H1 (cell line): ENCODE data around the gene GSG1L. TPM values are rescaled to one million over a fixed set of nuclear protein-coding genes. Genes with fewer than 3 reads are reported as not detected.

Source experiments
- CTCF ChIA-PET: fragments of 300-600 bp; sonication (Branson Sonifier 250); formaldehyde crosslinking; loops from one replicate; lab custom pipeline; 2021; ENCODE audit not compliant: partially characterized antibody; lab: Charles Lee
- POLR2A ChIA-PET: fragments of 300-600 bp; sonication (Branson Sonifier 250); formaldehyde crosslinking; loops from one replicate; lab custom pipeline; 2021; ENCODE audit warnings: inconsistent platforms; ENCODE audit not compliant: partially characterized antibody; lab: Charles Lee
- DNase-seq, 2 experiments: peaks; one replicate each; pipeline versions ENCODE4 v3.0.0 to v3.0.0-alpha.2; 2010 to 2022; ENCODE audit warnings: low spot score in 2 of 2, low read depth in 1 of 2, mixed read lengths in 1 of 2
- FAIRE-seq: peaks from 2 replicates; lab custom pipeline; 2011; peaks lifted over from hg19 to GRCh38; lab: Jason Lieb, UNC
- H2AFZ ChIP-seq: 2 replicates; pipeline ENCODE4 v1.8.1; 2012; ENCODE audit warnings: low read length, inconsistent platforms
- H2AK5ac ChIP-seq: 2 replicates; pipeline ENCODE4 v1.6.1; 2013; ENCODE audit warnings: low read depth, low read length
- H2BK120ac ChIP-seq: replicated peaks from 2 replicates; pipeline ENCODE3; 2013; ENCODE audit warnings: low read depth, low read length, inconsistent platforms
- H2BK12ac ChIP-seq: 2 replicates; pipeline ENCODE4 v1.6.1; 2013; ENCODE audit warnings: low read depth, low read length
- H2BK15ac ChIP-seq: 2 replicates; pipeline ENCODE4 v1.6.1; 2013; ENCODE audit warnings: low read length
- H2BK20ac ChIP-seq: 2 replicates; pipeline ENCODE4 v1.6.1; 2013; ENCODE audit warnings: low read length
- H2BK5ac ChIP-seq: 2 replicates; pipeline ENCODE4 v1.6.1; 2013; ENCODE audit warnings: low read depth, low read length
- H3K14ac ChIP-seq: 2 replicates; pipeline ENCODE4 v1.6.1; 2013; ENCODE audit warnings: inconsistent platforms; ENCODE audit not compliant: insufficient read length
- H3K18ac ChIP-seq: 2 replicates; pipeline ENCODE4 v1.6.1; 2013; ENCODE audit warnings: low read length; ENCODE audit errors: extremely low read depth
- H3K23ac ChIP-seq: 2 replicates; pipeline ENCODE4 v1.6.1; 2013; ENCODE audit warnings: inconsistent platforms; ENCODE audit not compliant: insufficient read length
- H3K23me2 ChIP-seq: 2 replicates; pipeline ENCODE4 v1.6.1; 2013; ENCODE audit warnings: low read depth, low read length
- H3K27ac ChIP-seq: 2 replicates; pipeline ENCODE4 v1.6.1; 2011; ENCODE audit warnings: low read depth, low read length, inconsistent platforms
- H3K27me3 ChIP-seq, 4 experiments: replicated peaks in 1 of 4; 1 replicate in 1 of 4; 2 replicates in 3 of 4; pipeline versions ENCODE4 v1.6.1 to v1.8.1; 2011 to 2013; ENCODE audit warnings: low read length in 3 of 4, mild to moderate bottlenecking in 3 of 4, inconsistent platforms in 2 of 4, mixed read lengths in 2 of 4, moderate library complexity in 1 of 4; ENCODE audit not compliant: control insufficient read depth in 3 of 4, insufficient read depth in 3 of 4; ENCODE audit errors: extremely low read depth in 1 of 4
- H3K36me3 ChIP-seq, 4 experiments: 2 replicates each; pipeline versions ENCODE4 v1.6.1 to v1.8.1; 2011 to 2013; ENCODE audit warnings: mild to moderate bottlenecking in 4 of 4, low read length in 3 of 4, moderate library complexity in 2 of 4, control low read depth in 1 of 4, inconsistent platforms in 1 of 4; ENCODE audit not compliant: insufficient read depth in 4 of 4, control insufficient read depth in 2 of 4
- H3K4ac ChIP-seq: replicated peaks from 2 replicates; pipeline ENCODE3; 2013; ENCODE audit warnings: low read length, low read depth, mixed read lengths, inconsistent platforms; ENCODE audit not compliant: insufficient read length
- H3K4me1 ChIP-seq, 4 experiments: replicated peaks in 1 of 4; 1 replicate in 1 of 4; 2 replicates in 3 of 4; pipeline versions ENCODE4 v1.6.1 to v1.8.1; 2011 to 2013; ENCODE audit warnings: low read length in 3 of 4, inconsistent platforms in 2 of 4, mixed read lengths in 1 of 4; ENCODE audit not compliant: insufficient read depth in 4 of 4, control insufficient read depth in 3 of 4
- H3K4me2 ChIP-seq, 2 experiments: 2 replicates each; pipeline versions ENCODE4 v1.6.1 to v1.8.1; 2011 to 2013; ENCODE audit warnings: low read depth in 2 of 2, low read length in 2 of 2, control low read depth in 1 of 2, inconsistent platforms in 1 of 2, mild to moderate bottlenecking in 1 of 2; ENCODE audit not compliant: insufficient read depth in 1 of 2
- H3K4me3 ChIP-seq, 4 experiments: fragments of 200-600, 300-600 bp in 1 of 4; sonication (generic), shearing (Covaris generic), sonication (Bioruptor Twin) in 1 of 4; 2 replicates each; pipeline versions ENCODE4 v1.5.1 to v1.8.1; 2011 to 2016; ENCODE audit warnings: low read length in 4 of 4, low read depth in 3 of 4, control low read depth in 2 of 4, inconsistent platforms in 2 of 4, mild to moderate bottlenecking in 2 of 4, mixed read lengths in 1 of 4, moderate library complexity in 1 of 4; ENCODE audit not compliant: insufficient read depth in 2 of 4; ENCODE audit errors: extremely low read depth in 1 of 4
- H3K56ac ChIP-seq: replicated peaks from 2 replicates; pipeline ENCODE3; 2013; ENCODE audit warnings: low read depth, mild to moderate bottlenecking, mixed read lengths, low read length, inconsistent platforms; ENCODE audit not compliant: insufficient read length
- H3K79me1 ChIP-seq: 2 replicates; pipeline ENCODE4 v1.6.1; 2013; ENCODE audit warnings: low read depth, low read length, control low read depth
- H3K79me2 ChIP-seq, 2 experiments: 2 replicates each; pipeline versions ENCODE4 v1.6.1 to v1.8.1; 2012 to 2013; ENCODE audit warnings: low read length in 2 of 2, mild to moderate bottlenecking in 2 of 2, inconsistent platforms in 1 of 2; ENCODE audit not compliant: insufficient read depth in 2 of 2, control insufficient read depth in 1 of 2
- H3K9ac ChIP-seq, 4 experiments: replicated peaks in 1 of 4; 1 replicate in 1 of 4; 2 replicates in 3 of 4; pipeline versions ENCODE4 v1.6.1 to v1.8.1; 2011 to 2013; ENCODE audit warnings: low read depth in 3 of 4, low read length in 3 of 4, control low read depth in 2 of 4, mild to moderate bottlenecking in 2 of 4, moderate library complexity in 2 of 4, inconsistent platforms in 1 of 4; ENCODE audit errors: extremely low read depth in 1 of 4
- H3K9me3 ChIP-seq, 2 experiments: 2 replicates each; pipeline versions ENCODE4 v1.6.1 to v1.8.1; 2012 to 2013; ENCODE audit warnings: mild to moderate bottlenecking in 2 of 2, moderate library complexity in 2 of 2, control low read depth in 1 of 2, inconsistent platforms in 1 of 2, low read depth in 1 of 2, low read length in 1 of 2, mixed read lengths in 1 of 2; ENCODE audit not compliant: insufficient read depth in 2 of 2
- H4K20me1 ChIP-seq, 2 experiments: replicated peaks in 1 of 2; 2 replicates each; pipeline versions ENCODE3 to v1.8.1; 2011 to 2013; ENCODE audit warnings: inconsistent platforms in 2 of 2, low read length in 2 of 2, mild to moderate bottlenecking in 1 of 2; ENCODE audit not compliant: insufficient read depth in 2 of 2, control insufficient read depth in 1 of 2
- H4K5ac ChIP-seq: 2 replicates; pipeline ENCODE4 v1.6.1; 2013; ENCODE audit warnings: low read length, low read depth, mixed read lengths, inconsistent platforms; ENCODE audit not compliant: insufficient read length
- H4K8ac ChIP-seq: 2 replicates; pipeline ENCODE4 v1.8.0; 2013; ENCODE audit warnings: mild to moderate bottlenecking, moderate library complexity, low read length, inconsistent platforms; ENCODE audit not compliant: insufficient read depth; ENCODE audit errors: extremely low read depth
- H4K91ac ChIP-seq: replicated peaks from 2 replicates; pipeline ENCODE3; 2013; ENCODE audit warnings: low read length, mixed read lengths, inconsistent platforms; ENCODE audit not compliant: insufficient read length
- TCF12 ChIP-seq: IDR thresholded peaks from 2 replicates; pipeline ENCODE4 v1.6.1; 2011; ENCODE audit warnings: low read depth, mild to moderate bottlenecking, low read length
- TEAD4 ChIP-seq: IDR thresholded peaks from 2 replicates; pipeline ENCODE4 v1.6.1; 2012; ENCODE audit warnings: low read depth, low read length, inconsistent platforms, mixed read lengths
- WGBS, 2 experiments: shearing (Covaris generic) in 1 of 2; methylation state at CpG; one replicate each; pipeline versions ENCODE4 v1.1.6 to v1.1.7; 2013 to 2015; ENCODE audit warnings: low lambda C conversion rate in 2 of 2, mixed read lengths in 2 of 2, inconsistent platforms in 1 of 2, low coverage in 1 of 2, missing lambda C conversion rate in 1 of 2; ENCODE audit not compliant: insufficient replicate concordance in 2 of 2, insufficient coverage in 1 of 2, insufficient read length in 1 of 2; ENCODE audit errors: extremely low coverage in 1 of 2, missing lambda C conversion rate in 1 of 2; 5-methylcytosine and 5-hydroxymethylcytosine counted together
- polyA plus RNA-seq, 7 experiments: library from polyadenylated mRNA; depleted of rRNA in 3 of 7; stranded (reverse) in 5 of 7; unstranded in 2 of 7; fragments of >200 nt in 5 of 7; fragments of 200-250 nt in 2 of 7; gene quantifications; 1 replicate in 5 of 7; 2 replicates in 1 of 7; 4 replicates in 1 of 7; pipeline versions ENCODE4 v1.2.1 to v1.2.3, GENCODE V29; 2011 to 2013; ENCODE audit warnings: missing spikeins in 2 of 7, mixed read lengths in 2 of 7
- total RNA-seq: library from RNA; stranded (reverse); fragmentation: NEBNext Ultra II Directional; extraction: Animal tissue kit (Norgen Biotek cat#: 25700); gene quantifications from 2 replicates; pipeline ENCODE4 v1.2.1, GENCODE V29; 2021

GSG1L gene
- total and polyA plus RNA-seq, 2 of the 8 experiments (the other 6 are each of a cell fraction or from before 2014, with no cell fraction given) = 0.71 to 1.1 TPM

DNA sequence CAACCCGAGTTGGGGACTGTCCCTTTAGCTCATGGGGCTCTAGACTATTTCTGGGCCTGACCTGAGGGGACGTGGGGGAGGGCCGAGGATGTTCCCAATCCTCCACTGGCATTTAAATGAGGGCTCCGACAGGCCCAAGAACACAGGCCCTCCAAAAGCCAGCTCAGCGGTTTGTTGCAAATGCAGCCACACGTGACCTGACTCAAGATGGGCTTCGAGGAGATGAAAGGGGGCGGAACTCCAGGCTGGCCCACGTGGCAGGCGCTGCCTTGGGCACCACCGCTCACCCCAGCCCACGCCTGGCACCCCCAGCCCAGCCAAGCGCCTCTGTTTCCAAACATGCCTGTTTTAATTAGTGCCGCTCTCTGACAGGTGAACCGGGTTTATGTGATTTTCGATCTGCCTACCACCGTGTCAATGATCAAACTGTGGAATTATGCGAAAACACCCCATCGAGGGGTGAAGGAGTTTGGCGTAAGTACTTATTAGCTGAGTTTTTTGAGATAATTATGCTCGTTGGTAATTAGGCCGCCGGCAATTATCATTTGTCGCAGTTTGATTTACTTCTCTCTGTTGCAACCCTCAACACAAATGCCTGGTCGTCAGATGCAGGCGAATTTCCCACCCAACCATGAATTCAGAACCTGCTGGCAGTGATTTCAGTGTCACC lies 286.8 kb downstream of the GSG1L start:
- Histone ChIP-seq H3K4ac (no peak overlapping the region), H2AFZ (no peak overlapping the region), H3K4me2 (no peak overlapping the region), H2BK120ac (no peak overlapping the region), H3K79me2 (no peaks in the 10 kb centered on the region), H3K56ac (no peak overlapping the region), H3K27me3 (no peaks in the 10 kb centered on the region), H3K23me2 (no peaks in the 10 kb centered on the region), H4K91ac (no peak overlapping the region), H2AK5ac (no peak overlapping the region), H4K5ac (no peak overlapping the region), H3K9me3 (no peaks in the 10 kb centered on the region), H3K27ac (no peak overlapping the region), H4K8ac (no peak overlapping the region), H4K20me1 (no peaks in the 10 kb centered on the region), H3K4me3 (no peak overlapping the region), H3K4me1 (0 out of 7 replicates have a peak, but pooled peaks cover 0 to 5% (median under 1%) of the 10 kb centered on the region in 4 experiments), H2BK15ac (no peak overlapping the region), H3K79me1 (no peaks in the 10 kb centered on the region), H3K14ac (no peak overlapping the region), H3K9ac (no peak overlapping the region), H3K18ac (no peak overlapping the region), H2BK20ac (no peak overlapping the region), H3K36me3 (no peaks in the 10 kb centered on the region), H2BK12ac (no peak overlapping the region), H2BK5ac (no peak overlapping the region), H3K23ac (no peak overlapping the region)
- DNase-seq (no peak), FAIRE-seq (no peak)
- POLR2A ChIA-PET = no interaction called here
- 92% methylated on average over 26 of the region's 26 CpGs; no CpG with 5 or more reads in 1 of the 2 experiments for WGBS, 2 experiments
- CTCF ChIA-PET = interaction anchor here (0.9 to 10.4 kb wide), 6 partner anchors 78 to 294 kb away, joined by 3 to 158 read pairs (median 4); no protein-coding TSS in a partner anchor
- TF ChIP-seq TCF12 (no peak), TEAD4 (no peak)
